GDM1 (cell line): ENCODE results near the gene MGRN1.

Source experiments
- DNase-seq: peaks from one replicate; lab custom pipeline; 2025; lab: John Stamatoyannopoulos, UW

The MGRN1 gene

GRCh38 chr16:4654011-4654963, 29.7 kb downstream of the MGRN1 start:
- no peak for DNase-seq

GRCh38 chr16:4654964-4655590, 30.5 kb downstream of the MGRN1 start:
- DNase-seq, result no peak

GRCh38 chr16:4655801-4656200, 31.2 kb downstream of the MGRN1 start:
- no peak for DNase-seq

GRCh38 chr16:4656221-4656620, 31.6 kb downstream of the MGRN1 start:
- DNase-seq, result no peak

GRCh38 chr16:4656695-4657686, 32.4 kb downstream of the MGRN1 start:
- DNase-seq, result no peak

GRCh38 chr16:4659363-4660353, 35.0 kb downstream of the MGRN1 start:
- DNase-seq, result no peak

GRCh38 chr16:4660454-4661007, 35.9 kb downstream of the MGRN1 start:
- no peak for DNase-seq

- DNase-seq, result no peak
Observed at GRCh38 chr16:4661661-4662060, 37.0 kb downstream of the MGRN1 start.

GRCh38 chr16:4663465-4663776, 38.8 kb downstream of the MGRN1 start:
- no peak for DNase-seq

- DNase-seq, result peak; percentile 72
Observed at GRCh38 chr16:4663777-4664465, 39.3 kb downstream of the MGRN1 start.

GRCh38 chr16:4664538-4665418, 40.2 kb downstream of the MGRN1 start:
- DNase-seq, result peak; percentile 76

GRCh38 chr16:4666537-4667202, 42.0 kb downstream of the MGRN1 start:
- no peak for DNase-seq

GRCh38 chr16:4667203-4667963, 42.8 kb downstream of the MGRN1 start:
- no peak for DNase-seq

GRCh38 chr16:4668313-4668960, 43.8 kb downstream of the MGRN1 start:
- no peak for DNase-seq

- DNase-seq, result no peak
Observed at GRCh38 chr16:4673387-4674046, 48.9 kb downstream of the MGRN1 start.

- no peak for DNase-seq
Observed at GRCh38 chr16:4674926-4675530, 50.4 kb downstream of the MGRN1 start.
